NCI-H446 (cell line): ENCODE results near the gene TFAM.

Experiments used
- DNase-seq, 2 experiments: peaks; one replicate each; lab custom pipeline; 2025; lab: John Stamatoyannopoulos, UW

Gene TFAM

GRCh38 chr10:58384999-58385783, at the start of gene TFAM:
TSS of gene TFAM (plus strand) at chr10:58385410. CDS start at chr10:58385548, 138 bp downstream.
- DNase-seq: peak; percentile 64 to 86

- DNase-seq: no peak
Observed at GRCh38 chr10:58336242-58336641, 49.0 kb upstream of the TFAM start.

- no peak for DNase-seq
Observed at GRCh38 chr10:58341422-58341821, 43.8 kb upstream of the TFAM start.

DNA sequence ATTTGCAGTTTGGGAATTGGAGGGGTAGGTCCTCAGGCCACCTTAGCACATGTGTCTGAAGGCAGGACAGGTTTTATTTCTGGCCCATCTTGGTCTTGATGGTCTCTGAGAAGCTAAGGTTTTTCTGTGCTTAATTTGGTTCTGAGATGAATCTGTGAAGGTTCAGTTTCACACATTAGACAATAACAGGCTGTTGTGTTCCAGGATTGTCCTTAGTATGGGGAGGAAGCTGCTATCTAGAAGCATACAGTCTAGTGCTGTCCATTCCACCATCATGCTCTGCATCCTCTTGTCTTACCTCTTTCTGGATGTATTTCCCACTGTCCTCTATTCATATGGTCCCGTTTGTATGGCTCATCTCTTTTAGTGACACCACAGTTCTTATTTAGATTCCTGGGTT, 43.3 kb upstream of the TFAM start:
- no peak for DNase-seq

DNA sequence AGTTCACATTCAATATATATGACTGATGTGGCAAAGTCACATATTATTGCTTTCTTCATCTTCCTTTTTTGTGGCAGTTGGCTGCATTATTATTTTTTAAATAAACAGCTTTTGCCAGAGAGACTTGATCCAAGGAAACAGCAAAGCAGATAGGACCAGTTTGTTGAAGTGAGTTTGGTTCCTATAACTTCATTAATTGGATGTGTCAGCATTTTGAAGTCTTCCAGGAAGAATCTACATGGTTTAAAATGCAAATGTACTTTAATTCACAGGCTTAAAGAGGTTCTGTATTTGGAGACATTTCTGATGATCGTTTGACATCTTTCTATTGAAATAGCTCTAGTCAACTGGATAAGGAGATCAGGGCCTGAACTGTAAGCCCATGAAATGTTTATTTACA, 37.2 kb upstream of the TFAM start:
- DNase-seq: no peak

GRCh38 chr10:58348571-58349033, 36.6 kb upstream of the TFAM start:
- DNase-seq: no peak

GRCh38 chr10:58350023-58350422, 35.2 kb upstream of the TFAM start:
- no peak for DNase-seq

- no peak for DNase-seq
Observed at GRCh38 chr10:58350619-58351323, 34.4 kb upstream of the TFAM start.

GRCh38 chr10:58351616-58352578, 33.3 kb upstream of the TFAM start:
- DNase-seq: no peak

DNA sequence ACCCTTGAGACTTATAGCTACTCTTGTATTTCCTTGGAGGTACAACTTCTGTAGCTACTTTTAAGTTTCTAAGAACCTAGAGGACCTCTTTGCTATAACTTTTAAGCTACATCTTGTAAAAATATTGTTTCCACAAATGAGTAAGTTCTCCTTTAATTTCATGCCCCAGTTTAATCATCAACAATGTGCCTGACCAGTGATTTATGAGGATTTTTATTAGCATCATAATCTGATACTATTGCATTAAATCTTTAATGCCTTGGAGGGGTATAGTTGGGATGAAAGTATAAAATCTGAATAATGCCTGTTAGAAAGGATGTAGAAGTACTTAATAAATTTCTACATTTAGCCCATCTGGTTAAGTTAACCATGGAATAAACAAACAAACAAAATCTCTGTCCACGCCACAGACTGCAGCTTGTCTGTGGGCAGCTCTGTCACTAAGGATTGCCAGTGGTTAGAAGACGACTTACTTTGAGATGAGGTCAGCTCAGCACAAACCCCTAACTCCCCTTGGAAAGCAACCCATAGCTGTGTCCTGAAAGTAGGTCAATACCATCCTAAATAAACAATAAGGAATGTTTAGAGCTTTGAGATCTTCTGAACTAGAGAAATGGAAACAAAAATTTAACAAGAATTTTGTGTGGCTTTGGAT, 32.1 kb upstream of the TFAM start:
- no peak for DNase-seq

GRCh38 chr10:58356756-58357155, 28.5 kb upstream of the TFAM start:
- DNase-seq: no peak

- no peak for DNase-seq
Observed at GRCh38 chr10:58358314-58358933, 26.8 kb upstream of the TFAM start.

DNA sequence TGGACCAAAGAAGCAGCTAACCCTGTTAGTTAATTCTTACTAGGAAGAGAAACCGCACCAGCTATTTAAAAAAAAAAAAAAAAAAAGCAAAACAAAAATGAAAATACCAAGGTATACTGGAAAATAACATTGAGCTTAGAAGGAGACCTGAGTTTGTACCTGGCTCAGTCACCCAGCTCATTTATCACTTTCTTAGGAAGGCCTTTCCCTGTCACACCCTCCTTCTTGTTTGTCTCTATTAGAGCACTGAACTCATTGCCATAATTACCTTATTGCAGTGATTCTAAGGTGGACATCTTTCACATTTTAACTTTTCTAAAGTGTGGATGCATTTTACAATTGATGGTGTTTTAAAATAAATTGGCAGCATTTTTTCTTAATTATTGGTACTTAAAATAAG, 26.3 kb upstream of the TFAM start:
- DNase-seq: no peak

- DNase-seq: no peak
Observed at GRCh38 chr10:58359541-58359940, 25.7 kb upstream of the TFAM start.

DNA sequence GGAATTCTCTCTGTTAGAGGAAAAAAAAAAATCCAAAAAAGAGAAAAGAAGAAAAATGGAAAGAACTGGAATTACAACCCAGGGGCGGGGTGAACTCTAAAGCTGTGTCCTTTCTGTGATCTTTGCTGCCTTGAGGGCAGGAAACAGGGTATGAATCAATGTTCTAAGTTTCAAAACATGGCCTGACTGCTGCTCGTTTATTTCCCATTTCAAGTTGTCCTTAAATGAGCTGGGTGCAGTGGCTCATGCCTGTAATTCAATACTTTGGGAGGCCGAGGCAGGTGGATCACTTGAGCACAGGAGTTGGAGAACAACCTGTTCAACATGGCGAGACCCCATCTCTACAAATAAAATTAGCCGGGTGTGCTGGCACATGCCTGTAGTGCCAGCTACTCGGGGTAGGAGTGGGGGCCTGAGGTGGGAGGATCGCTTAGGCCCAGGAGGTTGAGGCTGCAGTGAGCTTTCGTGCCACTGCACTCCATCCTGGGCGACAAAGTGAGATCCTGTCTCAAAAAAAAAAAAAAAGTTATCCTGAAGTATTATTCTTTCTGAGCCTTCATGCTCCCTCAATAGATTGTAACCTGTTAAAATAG, 24.7 kb upstream of the TFAM start:
- no peak for DNase-seq

GRCh38 chr10:58361353-58361752, 23.9 kb upstream of the TFAM start:
- DNase-seq: no peak

DNA sequence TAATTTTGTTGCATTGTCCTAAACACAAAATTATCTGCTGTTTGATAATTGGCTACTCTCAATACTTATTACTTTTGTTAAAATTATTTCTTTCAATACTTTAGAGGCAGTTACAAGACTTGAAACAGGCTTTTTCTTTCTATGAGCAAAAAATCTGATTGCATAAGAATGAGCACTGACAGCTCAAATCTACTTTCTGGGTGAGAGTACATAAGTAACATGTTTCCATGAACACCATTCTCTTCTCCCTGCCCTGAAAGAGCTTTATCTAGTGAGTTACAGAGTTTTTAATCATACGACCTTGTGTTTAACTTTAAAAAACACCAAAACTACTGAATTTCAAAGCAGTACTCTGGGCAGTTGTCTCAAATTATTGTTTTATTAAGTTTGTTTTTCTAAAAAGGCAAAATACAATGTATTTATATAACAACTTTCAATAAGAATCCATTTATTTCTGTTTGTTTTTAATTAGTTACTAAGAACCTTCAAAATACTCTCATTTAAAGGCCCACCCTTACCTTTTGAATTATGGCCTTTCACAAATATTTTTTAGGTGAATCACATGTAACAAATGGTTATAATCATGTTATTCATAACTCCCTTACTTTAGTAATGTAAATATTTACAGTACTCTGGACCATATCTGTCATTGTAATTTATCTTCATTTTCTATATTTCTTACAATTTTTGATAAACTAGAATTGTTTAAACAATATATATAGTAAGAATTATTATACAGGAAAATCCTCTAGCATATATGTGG, 23.0 kb upstream of the TFAM start:
- DNase-seq: no peak

DNA sequence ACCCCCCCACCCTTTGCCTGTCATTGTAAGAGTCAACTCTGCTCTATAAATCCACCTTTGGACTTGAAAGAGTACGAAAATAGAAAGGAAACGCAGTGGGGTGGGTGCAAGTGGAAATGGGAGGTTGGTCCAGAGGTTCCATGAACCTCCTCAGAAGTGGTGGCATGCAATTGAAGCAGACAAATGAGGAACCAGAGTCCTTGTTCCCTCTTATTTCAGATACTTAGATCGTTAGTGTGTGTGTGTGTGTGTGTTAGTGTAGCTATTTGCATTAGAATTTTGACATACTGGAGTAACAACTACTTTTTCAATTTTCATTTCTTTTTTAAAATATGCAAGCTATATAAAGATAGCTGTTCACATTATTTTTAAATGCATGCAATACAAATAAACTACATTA, 18.1 kb upstream of the TFAM start:
- no peak for DNase-seq

GRCh38 chr10:58371473-58371872, 13.7 kb upstream of the TFAM start:
- no peak for DNase-seq
